Measurements from ENCODE around the gene LRRC8B. TPM values are rescaled to one million over a fixed set of nuclear protein-coding genes. Genes with fewer than 3 reads are reported as not detected.

The LRRC8B gene
- total RNA-seq, 1 donor from 2014 or later: 6.4 TPM

- Histone ChIP-seq H3K27me3 (ENCODE audit: insufficient read depth, low read length) (peaks cover 2% of the 10 kb centered on the region), H3K4me3 (ENCODE audit: insufficient read depth, low read depth, low read length) (no peak overlapping the region), H3K4me1 (ENCODE audit: insufficient read depth, low read length) (no peaks in the 10 kb centered on the region), H3K36me3 (ENCODE audit: insufficient read depth, low read length) (no peaks in the 10 kb centered on the region), H3K4me2 (ENCODE audit: low read length) (no peak overlapping the region), H2AFZ (ENCODE audit: low read depth, low read length) (no peak overlapping the region), H3K79me2 (ENCODE audit: insufficient read depth, low read length) (no peaks in the 10 kb centered on the region), H3K9ac (ENCODE audit: low read length) (no peak overlapping the region), H4K20me1 (ENCODE audit: insufficient read depth, low read length) (no peaks in the 10 kb centered on the region), H3K9me3 (ENCODE audit: insufficient read depth, low read depth, low read length) (no peaks in the 10 kb centered on the region), H3K27ac (ENCODE audit: low read depth, low read length) (no peak overlapping the region)
- no peak overlapping the region for H3K4me3 Mint-ChIP-seq (ENCODE audit: unreplicated experiment)
- no peak overlapping the region for H3K27ac Mint-ChIP-seq (ENCODE audit: unreplicated experiment)
- H3K9me3 Mint-ChIP-seq (ENCODE audit: unreplicated experiment): peaks cover 8% of the 10 kb centered on the region
- FAIRE-seq (peak; percentile 74), DNase-seq (ENCODE audit: low read depth) (peak; percentile 55)
- H3K4me1 Mint-ChIP-seq (ENCODE audit: low read depth, unreplicated experiment): no peaks in the 10 kb centered on the region
- TF ChIP-seq EZH2 (IDR thresholded peaks at IDR 0.05; ENCODE audit: insufficient read depth, low read length) (no peak), CTCF (IDR thresholded peaks at IDR 0.05; ENCODE audit: insufficient read depth, low read depth, low read length) (peak; percentile 75)
- no peaks in the 10 kb centered on the region for H3K36me3 Mint-ChIP-seq (ENCODE audit: low read depth, unreplicated experiment)
- peaks cover 6% of the 10 kb centered on the region for H3K27me3 Mint-ChIP-seq (ENCODE audit: low read depth, unreplicated experiment)
These were observed 41.4 kb upstream of the LRRC8B start for GRCh38 chr1:89483010-89483756.

- TF ChIP-seq CTCF (IDR thresholded peaks at IDR 0.05; ENCODE audit: insufficient read depth, low read depth, low read length) (no peak), EZH2 (IDR thresholded peaks at IDR 0.05; ENCODE audit: insufficient read depth, low read length) (no peak)
- no peak for DNase-seq (ENCODE audit: low read depth)
- no peak for FAIRE-seq
- peaks cover 1% of the 10 kb centered on the region for H3K4me1 Mint-ChIP-seq (ENCODE audit: low read depth, unreplicated experiment)
- Histone ChIP-seq H3K9ac (ENCODE audit: low read length) (no peak overlapping the region), H3K79me2 (ENCODE audit: insufficient read depth, low read length) (no peaks in the 10 kb centered on the region), H3K4me3 (ENCODE audit: insufficient read depth, low read depth, low read length) (no peak overlapping the region), H3K4me1 (ENCODE audit: insufficient read depth, low read length) (no peaks in the 10 kb centered on the region), H3K27me3 (ENCODE audit: insufficient read depth, low read length) (peaks cover 2% of the 10 kb centered on the region), H3K4me2 (ENCODE audit: low read length) (no peak overlapping the region), H4K20me1 (ENCODE audit: insufficient read depth, low read length) (no peaks in the 10 kb centered on the region), H3K9me3 (ENCODE audit: insufficient read depth, low read depth, low read length) (no peaks in the 10 kb centered on the region), H3K27ac (ENCODE audit: low read depth, low read length) (no peak overlapping the region), H2AFZ (ENCODE audit: low read depth, low read length) (no peak overlapping the region), H3K36me3 (ENCODE audit: insufficient read depth, low read length) (no peaks in the 10 kb centered on the region)
- no peak overlapping the region for H3K4me3 Mint-ChIP-seq (ENCODE audit: unreplicated experiment)
- H3K27ac Mint-ChIP-seq (ENCODE audit: unreplicated experiment): no peak overlapping the region
- peaks cover 8% of the 10 kb centered on the region for H3K27me3 Mint-ChIP-seq (ENCODE audit: low read depth, unreplicated experiment)
- peaks cover 8% of the 10 kb centered on the region for H3K9me3 Mint-ChIP-seq (ENCODE audit: unreplicated experiment)
- H3K36me3 Mint-ChIP-seq (ENCODE audit: low read depth, unreplicated experiment): no peaks in the 10 kb centered on the region
These were observed 40.9 kb upstream of the LRRC8B start for GRCh38 chr1:89483757-89484077.

All from astrocyte (in vitro differentiated cells and primary cell).